Stimulated activated naive CD4-positive, alpha-beta T cell (primary cell): ENCODE data around the gene SDK2.
A peak's percentile ranks its signal among the peaks of the same experiment; 100 is the strongest.

Source experiments
- DNase-seq, 6 experiments: peaks; one replicate each; lab custom pipeline; 2025; lab: John Stamatoyannopoulos, UW

Gene SDK2

GRCh38 chr17:73644145-73645049 lies at the start of gene SDK2:
TSS of gene SDK2 (minus strand) at chr17:73644445. CDS start at chr17:73644088, 357 bp downstream.
- DNase-seq: peak in 2 of 6 experiments; percentile 11 to 50

- DNase-seq: no peak
These were observed 48.8 kb upstream of the SDK2 start for GRCh38 chr17:73693071-73693470.

GRCh38 chr17:73691321-73691766 lies 47.1 kb upstream of the SDK2 start:
- DNase-seq: no peak

GRCh38 chr17:73690676-73691075 lies 46.4 kb upstream of the SDK2 start:
- DNase-seq: no peak

- DNase-seq: no peak
These were observed 45.5 kb upstream of the SDK2 start for GRCh38 chr17:73689596-73690275.

GRCh38 chr17:73686961-73687360 lies 42.7 kb upstream of the SDK2 start:
- no peak for DNase-seq

- DNase-seq: no peak
These were observed 41.9 kb upstream of the SDK2 start for GRCh38 chr17:73686126-73686525.

- DNase-seq: no peak
These were observed 39.9 kb upstream of the SDK2 start for GRCh38 chr17:73684183-73684582.

GRCh38 chr17:73683771-73684170 lies 39.5 kb upstream of the SDK2 start:
- no peak for DNase-seq

GRCh38 chr17:73681946-73682345 lies 37.7 kb upstream of the SDK2 start:
- DNase-seq: no peak

- no peak for DNase-seq
These were observed 35.2 kb upstream of the SDK2 start for GRCh38 chr17:73679476-73679875.

- no peak for DNase-seq
These were observed 34.8 kb upstream of the SDK2 start for GRCh38 chr17:73678999-73679398.

- DNase-seq: no peak
These were observed 25.5 kb upstream of the SDK2 start for GRCh38 chr17:73669771-73670170.

- DNase-seq: peak in 2 of 6 experiments; percentile 17 to 18
These were observed 23.1 kb upstream of the SDK2 start for GRCh38 chr17:73667181-73667959.

GRCh38 chr17:73663614-73664013 lies 19.4 kb upstream of the SDK2 start:
- no peak for DNase-seq

GRCh38 chr17:73660366-73660765 lies 16.1 kb upstream of the SDK2 start:
- no peak for DNase-seq

GRCh38 chr17:73658821-73659515 lies 14.7 kb upstream of the SDK2 start:
- DNase-seq: no peak

GRCh38 chr17:73657473-73658116 lies 13.3 kb upstream of the SDK2 start:
- DNase-seq: peak in 1 of 6 experiments; percentile 5

- no peak for DNase-seq
These were observed 10.0 kb upstream of the SDK2 start for GRCh38 chr17:73654241-73654640.

- no peak for DNase-seq
These were observed 9.6 kb upstream of the SDK2 start for GRCh38 chr17:73653810-73654209.

- DNase-seq: no peak
These were observed 8.7 kb upstream of the SDK2 start for GRCh38 chr17:73652886-73653480.
